OCI-LY1 (cell line): ENCODE data around the gene DNLZ.

Experiments
- H2AFZ ChIP-seq: fragments of 200-600 bp; sonication (generic), shearing (Covaris generic); 2 replicates; pipeline ENCODE4 v1.6.0; 2014; ENCODE audit warnings: antibody characterized with exemption, mild to moderate bottlenecking, low read length
- H3F3A ChIP-seq: fragments of 200-600 bp; sonication (generic), shearing (Covaris generic); 2 replicates; pipeline ENCODE4 v1.6.0; 2014; ENCODE audit warnings: mild to moderate bottlenecking, antibody characterized with exemption, low read length, moderate library complexity; ENCODE audit not compliant: insufficient read depth
- H3K27ac ChIP-seq: fragments of 200-600 bp; sonication (generic); 2 replicates; pipeline ENCODE4 v1.5.1; 2014; ENCODE audit warnings: low read length, mixed run types, mild to moderate bottlenecking, low read depth; ENCODE audit not compliant: poor library complexity, severe bottlenecking
- H3K27me3 ChIP-seq: fragments of 200-600 bp; sonication (generic); 2 replicates; pipeline ENCODE4 v1.6.0; 2014; ENCODE audit warnings: antibody characterized with exemption, mild to moderate bottlenecking, low read length, moderate library complexity; ENCODE audit not compliant: insufficient read depth
- H3K36me3 ChIP-seq: fragments of 200-600 bp; sonication (generic); 2 replicates; pipeline ENCODE4 v1.6.1; 2014; ENCODE audit warnings: mild to moderate bottlenecking, antibody characterized with exemption, low read length, moderate library complexity, mixed read lengths; ENCODE audit not compliant: insufficient read depth
- H3K4me1 ChIP-seq: fragments of 200-600 bp; sonication (generic); 2 replicates; pipeline ENCODE4 v1.5.1; 2014; ENCODE audit warnings: mild to moderate bottlenecking, low read length, moderate library complexity; ENCODE audit not compliant: insufficient read depth, severe bottlenecking
- H3K4me2 ChIP-seq: fragments of 200-600 bp; sonication (generic), shearing (Covaris generic); 2 replicates; pipeline ENCODE4 v1.6.1; 2014; ENCODE audit warnings: low read length
- H3K4me3 ChIP-seq: fragments of 200-600 bp; sonication (generic); 2 replicates; pipeline ENCODE4 v1.5.1; 2014; ENCODE audit warnings: low read length, low read depth, mild to moderate bottlenecking, mixed read lengths; ENCODE audit not compliant: poor library complexity, severe bottlenecking
- H3K79me2 ChIP-seq: fragments of 200-600 bp; shearing (Covaris generic); 2 replicates; pipeline ENCODE4 v1.6.1; 2016; ENCODE audit warnings: mixed run types, low read length, mixed read lengths; ENCODE audit not compliant: insufficient read depth
- H3K9ac ChIP-seq: fragments of 200-600 bp; sonication (generic), shearing (Covaris generic); 2 replicates; pipeline ENCODE4 v1.6.1; 2014; ENCODE audit warnings: mild to moderate bottlenecking, low read length, mixed read lengths
- H3K9me2 ChIP-seq: fragments of 200-600 bp; sonication (generic), shearing (Covaris generic); 2 replicates; pipeline ENCODE4 v1.6.1; 2014; ENCODE audit warnings: low read depth, mild to moderate bottlenecking, low read length, mixed read lengths
- H3K9me3 ChIP-seq: fragments of 200-600 bp; shearing (Covaris generic); 2 replicates; pipeline ENCODE4 v1.6.1; 2014; ENCODE audit warnings: low read length, mixed read lengths
- H4K20me1 ChIP-seq: fragments of 200-600 bp; sonication (generic), shearing (Covaris generic); 2 replicates; pipeline ENCODE4 v1.6.0; 2016; ENCODE audit warnings: mild to moderate bottlenecking, low read length; ENCODE audit not compliant: insufficient read depth
- EZH2 ChIP-seq: fragments of 200-600 bp; sonication (generic), shearing (Covaris generic); IDR thresholded peaks from 2 replicates; pipeline ENCODE4 v1.8.0; 2017; ENCODE audit warnings: borderline replicate concordance, mixed run types, mild to moderate bottlenecking, antibody characterized with exemption, low read length, moderate library complexity, mixed read lengths
- TF ChIP-seq, protein P1 (sequence below): fragments of 200-600 bp; sonication (generic), shearing (Covaris generic); IDR thresholded peaks from 2 replicates; pipeline ENCODE4 v1.5.1; 2017; ENCODE audit warnings: mild to moderate bottlenecking, antibody characterized with exemption, low read length, moderate library complexity, mixed read lengths

The DNLZ gene

DNA sequence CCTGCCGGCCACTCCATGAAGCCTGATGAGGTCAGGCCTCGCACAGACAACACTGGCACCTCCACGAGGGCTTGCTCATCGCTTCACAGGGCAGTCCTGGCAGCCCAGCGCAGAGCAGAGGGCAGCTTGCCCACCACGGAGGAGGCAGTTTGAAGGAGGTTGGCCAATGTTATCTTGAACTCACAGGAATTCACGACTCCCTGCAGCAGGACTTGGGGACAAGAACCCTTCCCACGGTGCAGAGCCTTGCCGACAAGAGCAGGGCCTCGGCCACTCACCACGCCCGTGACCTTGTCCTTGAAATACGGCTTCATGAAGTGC is 31.4 kb upstream of the DNLZ start:
- no peak for TF ChIP-seq EZH2
- TF ChIP-seq, protein P1, sequence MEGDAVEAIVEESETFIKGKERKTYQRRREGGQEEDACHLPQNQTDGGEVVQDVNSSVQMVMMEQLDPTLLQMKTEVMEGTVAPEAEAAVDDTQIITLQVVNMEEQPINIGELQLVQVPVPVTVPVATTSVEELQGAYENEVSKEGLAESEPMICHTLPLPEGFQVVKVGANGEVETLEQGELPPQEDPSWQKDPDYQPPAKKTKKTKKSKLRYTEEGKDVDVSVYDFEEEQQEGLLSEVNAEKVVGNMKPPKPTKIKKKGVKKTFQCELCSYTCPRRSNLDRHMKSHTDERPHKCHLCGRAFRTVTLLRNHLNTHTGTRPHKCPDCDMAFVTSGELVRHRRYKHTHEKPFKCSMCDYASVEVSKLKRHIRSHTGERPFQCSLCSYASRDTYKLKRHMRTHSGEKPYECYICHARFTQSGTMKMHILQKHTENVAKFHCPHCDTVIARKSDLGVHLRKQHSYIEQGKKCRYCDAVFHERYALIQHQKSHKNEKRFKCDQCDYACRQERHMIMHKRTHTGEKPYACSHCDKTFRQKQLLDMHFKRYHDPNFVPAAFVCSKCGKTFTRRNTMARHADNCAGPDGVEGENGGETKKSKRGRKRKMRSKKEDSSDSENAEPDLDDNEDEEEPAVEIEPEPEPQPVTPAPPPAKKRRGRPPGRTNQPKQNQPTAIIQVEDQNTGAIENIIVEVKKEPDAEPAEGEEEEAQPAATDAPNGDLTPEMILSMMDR = no peak
- Histone ChIP-seq H3K9ac (no peak overlapping the region), H3K27ac (no peak overlapping the region)

DNA sequence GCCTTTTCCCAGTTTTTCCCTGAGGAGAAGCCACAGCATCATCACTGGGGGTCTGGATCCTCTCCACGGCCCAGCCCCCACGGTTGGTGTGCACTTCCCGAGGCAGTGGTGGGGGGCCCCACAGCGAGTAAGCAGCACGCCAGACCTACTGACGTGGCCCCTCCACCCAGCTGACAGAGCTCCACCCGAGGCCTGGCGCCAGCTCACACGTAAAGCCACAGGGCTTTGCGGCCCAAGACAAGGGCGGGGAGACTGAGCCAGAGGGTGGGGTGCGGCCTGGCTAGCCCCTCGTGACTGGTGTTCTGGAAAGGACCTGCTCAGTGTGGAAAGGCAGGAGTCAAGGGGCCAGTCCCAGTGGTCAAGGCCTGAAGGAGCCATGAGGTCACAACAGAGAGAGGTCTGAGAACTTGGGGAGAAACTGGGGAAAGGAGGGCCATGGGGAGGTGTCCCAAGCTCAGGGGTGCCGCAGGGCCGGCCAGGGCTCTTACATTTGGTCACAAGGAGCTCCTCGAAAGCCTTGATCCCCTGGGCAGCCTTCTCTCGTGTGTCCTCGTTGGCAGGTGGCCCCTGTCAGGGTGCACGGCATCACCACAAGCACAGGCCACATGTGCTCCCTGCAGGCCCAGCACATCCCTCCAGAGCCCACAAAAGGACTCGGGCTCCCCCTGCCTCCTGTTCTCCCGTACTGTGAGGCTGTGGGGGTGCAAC is 30.9 kb upstream of the DNLZ start:
- no peak overlapping the region for H2AFZ ChIP-seq
- no peaks in the 10 kb centered on the region for H3F3A ChIP-seq
- no peaks in the 10 kb centered on the region for H3K9me2 ChIP-seq
- no peak overlapping the region for H3K27ac ChIP-seq
- no peaks in the 10 kb centered on the region for H3K27me3 ChIP-seq
- H3K36me3 ChIP-seq = peaks cover 81% of the 10 kb centered on the region
- no peak overlapping the region for H3K9ac ChIP-seq
- no peaks in the 10 kb centered on the region for H3K9me3 ChIP-seq
- no peak overlapping the region for H3K4me3 ChIP-seq
- TF ChIP-seq EZH2 = no peak
- TF ChIP-seq, protein P1 = no peak
- H3K79me2 ChIP-seq = peaks cover 15% of the 10 kb centered on the region
- H3K4me2 ChIP-seq = no peak overlapping the region
- no peaks in the 10 kb centered on the region for H4K20me1 ChIP-seq
- H3K4me1 ChIP-seq = peaks cover 14% of the 10 kb centered on the region

More for the DNA sequence above, 31.4 kb upstream of the DNLZ start:
- H3K4me1 ChIP-seq = peaks cover 14% of the 10 kb centered on the region
- H2AFZ ChIP-seq = no peak overlapping the region
- H3K9me3 ChIP-seq = no peaks in the 10 kb centered on the region
- no peaks in the 10 kb centered on the region for H3F3A ChIP-seq
- peaks cover 76% of the 10 kb centered on the region for H3K36me3 ChIP-seq
- no peak overlapping the region for H3K4me2 ChIP-seq
- H3K79me2 ChIP-seq = peaks cover 18% of the 10 kb centered on the region
- H3K9me2 ChIP-seq = no peaks in the 10 kb centered on the region
- H4K20me1 ChIP-seq = no peaks in the 10 kb centered on the region
- no peaks in the 10 kb centered on the region for H3K27me3 ChIP-seq
- H3K4me3 ChIP-seq = no peak overlapping the region

DNA sequence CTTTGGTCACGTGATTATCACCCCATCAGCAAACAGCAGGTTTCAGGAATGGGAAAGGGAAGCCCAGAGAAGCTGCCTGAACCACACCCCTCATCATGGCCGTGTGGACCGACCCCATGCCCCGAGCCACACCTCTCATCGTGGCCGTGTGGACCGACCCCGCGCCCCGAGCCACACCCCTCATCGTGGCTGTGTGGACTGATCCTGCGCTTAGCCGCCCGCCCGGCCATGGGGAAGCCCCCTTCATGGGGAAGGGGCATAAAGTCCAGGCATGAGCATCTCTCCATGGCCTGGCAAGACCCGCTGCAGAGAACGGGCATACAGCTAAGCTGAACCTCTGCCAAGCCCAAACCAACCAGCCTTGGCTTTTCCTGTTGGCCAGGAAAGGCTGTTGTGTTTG is 30.0 kb upstream of the DNLZ start:
- Histone ChIP-seq H2AFZ (no peak overlapping the region), H3F3A (no peaks in the 10 kb centered on the region), H3K4me3 (no peak overlapping the region), H3K36me3 (peaks cover 87% of the 10 kb centered on the region), H3K27me3 (no peaks in the 10 kb centered on the region), H3K27ac (no peak overlapping the region), H3K9ac (no peak overlapping the region), H3K79me2 (peaks cover 7% of the 10 kb centered on the region; the same call in 1 of the 2 replicates), H3K9me3 (no peaks in the 10 kb centered on the region), H3K9me2 (no peaks in the 10 kb centered on the region), H3K4me2 (no peak overlapping the region), H4K20me1 (no peaks in the 10 kb centered on the region), H3K4me1 (peaks cover 6% of the 10 kb centered on the region)
- TF ChIP-seq, protein P1 = no peak
- no peak for TF ChIP-seq EZH2
